H1 (cell line): ENCODE measurements around the gene CTRL. TPM values are rescaled to one million over a fixed set of nuclear protein-coding genes. Genes with fewer than 3 reads are reported as not detected.

Experiments used
- CTCF ChIA-PET: fragments of 300-600 bp; sonication (Branson Sonifier 250); formaldehyde crosslinking; loops from one replicate; lab custom pipeline; 2021; ENCODE audit not compliant: partially characterized antibody; lab: Charles Lee
- POLR2A ChIA-PET: fragments of 300-600 bp; sonication (Branson Sonifier 250); formaldehyde crosslinking; loops from one replicate; lab custom pipeline; 2021; ENCODE audit warnings: inconsistent platforms; ENCODE audit not compliant: partially characterized antibody; lab: Charles Lee
- DNase-seq, 2 experiments: peaks; one replicate each; pipeline versions ENCODE4 v3.0.0 to v3.0.0-alpha.2; 2010 to 2022; ENCODE audit warnings: low spot score in 2 of 2, low read depth in 1 of 2, mixed read lengths in 1 of 2
- FAIRE-seq: peaks from 2 replicates; lab custom pipeline; 2011; peaks lifted over from hg19 to GRCh38; lab: Jason Lieb, UNC
- H2AFZ ChIP-seq: 2 replicates; pipeline ENCODE4 v1.8.1; 2012; ENCODE audit warnings: low read length, inconsistent platforms
- H2AK5ac ChIP-seq: 2 replicates; pipeline ENCODE4 v1.6.1; 2013; ENCODE audit warnings: low read depth, low read length
- H2BK120ac ChIP-seq: replicated peaks from 2 replicates; pipeline ENCODE3; 2013; ENCODE audit warnings: low read depth, low read length, inconsistent platforms
- H2BK12ac ChIP-seq: 2 replicates; pipeline ENCODE4 v1.6.1; 2013; ENCODE audit warnings: low read depth, low read length
- H2BK15ac ChIP-seq: 2 replicates; pipeline ENCODE4 v1.6.1; 2013; ENCODE audit warnings: low read length
- H2BK20ac ChIP-seq: 2 replicates; pipeline ENCODE4 v1.6.1; 2013; ENCODE audit warnings: low read length
- H2BK5ac ChIP-seq: 2 replicates; pipeline ENCODE4 v1.6.1; 2013; ENCODE audit warnings: low read depth, low read length
- H3K14ac ChIP-seq: 2 replicates; pipeline ENCODE4 v1.6.1; 2013; ENCODE audit warnings: inconsistent platforms; ENCODE audit not compliant: insufficient read length
- H3K18ac ChIP-seq: 2 replicates; pipeline ENCODE4 v1.6.1; 2013; ENCODE audit warnings: low read length; ENCODE audit errors: extremely low read depth
- H3K23ac ChIP-seq: 2 replicates; pipeline ENCODE4 v1.6.1; 2013; ENCODE audit warnings: inconsistent platforms; ENCODE audit not compliant: insufficient read length
- H3K23me2 ChIP-seq: 2 replicates; pipeline ENCODE4 v1.6.1; 2013; ENCODE audit warnings: low read depth, low read length
- H3K27ac ChIP-seq: 2 replicates; pipeline ENCODE4 v1.6.1; 2011; ENCODE audit warnings: low read depth, low read length, inconsistent platforms
- H3K27me3 ChIP-seq, 4 experiments: replicated peaks in 1 of 4; 1 replicate in 1 of 4; 2 replicates in 3 of 4; pipeline versions ENCODE4 v1.6.1 to v1.8.1; 2011 to 2013; ENCODE audit warnings: low read length in 3 of 4, mild to moderate bottlenecking in 3 of 4, inconsistent platforms in 2 of 4, mixed read lengths in 2 of 4, moderate library complexity in 1 of 4; ENCODE audit not compliant: control insufficient read depth in 3 of 4, insufficient read depth in 3 of 4; ENCODE audit errors: extremely low read depth in 1 of 4
- H3K36me3 ChIP-seq, 4 experiments: 2 replicates each; pipeline versions ENCODE4 v1.6.1 to v1.8.1; 2011 to 2013; ENCODE audit warnings: mild to moderate bottlenecking in 4 of 4, low read length in 3 of 4, moderate library complexity in 2 of 4, control low read depth in 1 of 4, inconsistent platforms in 1 of 4; ENCODE audit not compliant: insufficient read depth in 4 of 4, control insufficient read depth in 2 of 4
- H3K4ac ChIP-seq: replicated peaks from 2 replicates; pipeline ENCODE3; 2013; ENCODE audit warnings: low read length, low read depth, mixed read lengths, inconsistent platforms; ENCODE audit not compliant: insufficient read length
- H3K4me1 ChIP-seq, 4 experiments: replicated peaks in 1 of 4; 1 replicate in 1 of 4; 2 replicates in 3 of 4; pipeline versions ENCODE4 v1.6.1 to v1.8.1; 2011 to 2013; ENCODE audit warnings: low read length in 3 of 4, inconsistent platforms in 2 of 4, mixed read lengths in 1 of 4; ENCODE audit not compliant: insufficient read depth in 4 of 4, control insufficient read depth in 3 of 4
- H3K4me2 ChIP-seq, 2 experiments: 2 replicates each; pipeline versions ENCODE4 v1.6.1 to v1.8.1; 2011 to 2013; ENCODE audit warnings: low read depth in 2 of 2, low read length in 2 of 2, control low read depth in 1 of 2, inconsistent platforms in 1 of 2, mild to moderate bottlenecking in 1 of 2; ENCODE audit not compliant: insufficient read depth in 1 of 2
- H3K4me3 ChIP-seq, 4 experiments: fragments of 200-600, 300-600 bp in 1 of 4; sonication (generic), shearing (Covaris generic), sonication (Bioruptor Twin) in 1 of 4; 2 replicates each; pipeline versions ENCODE4 v1.5.1 to v1.8.1; 2011 to 2016; ENCODE audit warnings: low read length in 4 of 4, low read depth in 3 of 4, control low read depth in 2 of 4, inconsistent platforms in 2 of 4, mild to moderate bottlenecking in 2 of 4, mixed read lengths in 1 of 4, moderate library complexity in 1 of 4; ENCODE audit not compliant: insufficient read depth in 2 of 4; ENCODE audit errors: extremely low read depth in 1 of 4
- H3K56ac ChIP-seq: replicated peaks from 2 replicates; pipeline ENCODE3; 2013; ENCODE audit warnings: low read depth, mild to moderate bottlenecking, mixed read lengths, low read length, inconsistent platforms; ENCODE audit not compliant: insufficient read length
- H3K79me1 ChIP-seq: 2 replicates; pipeline ENCODE4 v1.6.1; 2013; ENCODE audit warnings: low read depth, low read length, control low read depth
- H3K79me2 ChIP-seq, 2 experiments: 2 replicates each; pipeline versions ENCODE4 v1.6.1 to v1.8.1; 2012 to 2013; ENCODE audit warnings: low read length in 2 of 2, mild to moderate bottlenecking in 2 of 2, inconsistent platforms in 1 of 2; ENCODE audit not compliant: insufficient read depth in 2 of 2, control insufficient read depth in 1 of 2
- H3K9ac ChIP-seq, 4 experiments: replicated peaks in 1 of 4; 1 replicate in 1 of 4; 2 replicates in 3 of 4; pipeline versions ENCODE4 v1.6.1 to v1.8.1; 2011 to 2013; ENCODE audit warnings: low read depth in 3 of 4, low read length in 3 of 4, control low read depth in 2 of 4, mild to moderate bottlenecking in 2 of 4, moderate library complexity in 2 of 4, inconsistent platforms in 1 of 4; ENCODE audit errors: extremely low read depth in 1 of 4
- H3K9me3 ChIP-seq, 2 experiments: 2 replicates each; pipeline versions ENCODE4 v1.6.1 to v1.8.1; 2012 to 2013; ENCODE audit warnings: mild to moderate bottlenecking in 2 of 2, moderate library complexity in 2 of 2, control low read depth in 1 of 2, inconsistent platforms in 1 of 2, low read depth in 1 of 2, low read length in 1 of 2, mixed read lengths in 1 of 2; ENCODE audit not compliant: insufficient read depth in 2 of 2
- H4K20me1 ChIP-seq, 2 experiments: replicated peaks in 1 of 2; 2 replicates each; pipeline versions ENCODE3 to v1.8.1; 2011 to 2013; ENCODE audit warnings: inconsistent platforms in 2 of 2, low read length in 2 of 2, mild to moderate bottlenecking in 1 of 2; ENCODE audit not compliant: insufficient read depth in 2 of 2, control insufficient read depth in 1 of 2
- H4K5ac ChIP-seq: 2 replicates; pipeline ENCODE4 v1.6.1; 2013; ENCODE audit warnings: low read length, low read depth, mixed read lengths, inconsistent platforms; ENCODE audit not compliant: insufficient read length
- H4K8ac ChIP-seq: 2 replicates; pipeline ENCODE4 v1.8.0; 2013; ENCODE audit warnings: mild to moderate bottlenecking, moderate library complexity, low read length, inconsistent platforms; ENCODE audit not compliant: insufficient read depth; ENCODE audit errors: extremely low read depth
- H4K91ac ChIP-seq: replicated peaks from 2 replicates; pipeline ENCODE3; 2013; ENCODE audit warnings: low read length, mixed read lengths, inconsistent platforms; ENCODE audit not compliant: insufficient read length
- CBX5 ChIP-seq: fragments of 300-800, 300-1000 bp; sonication (generic); IDR thresholded peaks from 2 replicates; pipeline ENCODE4 v1.7.1; 2016; ENCODE audit warnings: antibody characterized with exemption, low read length, low read depth
- MAX ChIP-seq: IDR thresholded peaks from 2 replicates; pipeline ENCODE4 v1.6.1; 2012; ENCODE audit warnings: inconsistent platforms
- RBBP5 ChIP-seq: IDR thresholded peaks from 2 replicates; pipeline ENCODE4 v1.7.1; 2012; ENCODE audit warnings: low read depth, mild to moderate bottlenecking, inconsistent platforms, low read length, moderate library complexity, borderline replicate concordance
- SIRT6 ChIP-seq: IDR thresholded peaks from one replicate; pipeline ENCODE4 v1.7.1; 2012; ENCODE audit warnings: low read length, inconsistent platforms
- SUZ12 ChIP-seq: fragments of 200-600 bp; sonication (generic); IDR thresholded peaks from 2 replicates; pipeline ENCODE4 v1.6.1; 2012; ENCODE audit warnings: mild to moderate bottlenecking, inconsistent platforms, low read length, moderate library complexity, mixed read lengths
- YY1 ChIP-seq: IDR thresholded peaks from 2 replicates; pipeline ENCODE4 v1.6.1; 2011; ENCODE audit warnings: low read depth, mild to moderate bottlenecking, low read length
- WGBS, 2 experiments: shearing (Covaris generic) in 1 of 2; methylation state at CpG; one replicate each; pipeline versions ENCODE4 v1.1.6 to v1.1.7; 2013 to 2015; ENCODE audit warnings: low lambda C conversion rate in 2 of 2, mixed read lengths in 2 of 2, inconsistent platforms in 1 of 2, low coverage in 1 of 2, missing lambda C conversion rate in 1 of 2; ENCODE audit not compliant: insufficient replicate concordance in 2 of 2, insufficient coverage in 1 of 2, insufficient read length in 1 of 2; ENCODE audit errors: extremely low coverage in 1 of 2, missing lambda C conversion rate in 1 of 2; 5-methylcytosine and 5-hydroxymethylcytosine counted together
- polyA plus RNA-seq, 7 experiments: library from polyadenylated mRNA; depleted of rRNA in 3 of 7; stranded (reverse) in 5 of 7; unstranded in 2 of 7; fragments of >200 nt in 5 of 7; fragments of 200-250 nt in 2 of 7; gene quantifications; 1 replicate in 5 of 7; 2 replicates in 1 of 7; 4 replicates in 1 of 7; pipeline versions ENCODE4 v1.2.1 to v1.2.3, GENCODE V29; 2011 to 2013; ENCODE audit warnings: missing spikeins in 2 of 7, mixed read lengths in 2 of 7
- total RNA-seq: library from RNA; stranded (reverse); fragmentation: NEBNext Ultra II Directional; extraction: Animal tissue kit (Norgen Biotek cat#: 25700); gene quantifications from 2 replicates; pipeline ENCODE4 v1.2.1, GENCODE V29; 2021

Gene CTRL
- total and polyA plus RNA-seq, 2 of the 8 experiments (the other 6 are each of a cell fraction or from before 2014, with no cell fraction given) = 1.7 to 4.2 TPM

DNA sequence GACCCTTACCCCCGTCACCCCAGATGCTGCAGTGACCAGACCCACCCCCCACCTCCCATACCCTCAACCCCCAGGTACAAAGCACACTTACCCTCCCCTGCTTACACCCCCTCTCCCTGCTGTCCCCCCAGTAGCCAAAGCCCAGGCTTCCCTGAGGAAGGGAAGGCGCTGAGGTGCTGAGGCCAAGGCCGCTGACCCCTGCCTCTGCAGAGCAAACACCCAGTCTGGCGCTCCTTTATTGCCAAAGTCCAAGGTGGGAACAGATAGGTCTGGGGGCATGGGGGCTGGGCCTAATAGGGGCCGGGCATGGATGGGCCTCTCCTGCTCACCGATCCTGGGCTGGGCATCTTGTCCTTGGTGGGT lies 11.6 kb upstream of the CTRL start:
- Histone ChIP-seq H3K4ac (no peak overlapping the region), H2BK12ac (no peak overlapping the region), H3K9me3 (no peaks in the 10 kb centered on the region), H3K9ac (no peak overlapping the region), H3K27me3 (no peaks in the 10 kb centered on the region), H4K8ac (no peak overlapping the region; the same call in 1 of the 2 replicates), H4K91ac (no peak overlapping the region), H3K23me2 (no peaks in the 10 kb centered on the region), H3K79me2 (no peaks in the 10 kb centered on the region), H2AK5ac (no peak overlapping the region), H3K4me3 (no peak overlapping the region), H2BK20ac (no peak overlapping the region), H4K5ac (no peak overlapping the region), H3K79me1 (peaks cover 2% of the 10 kb centered on the region; the same call in 1 of the 2 replicates), H2AFZ (no peak overlapping the region), H3K36me3 (peaks cover 5 to 35% (median 15%) of the 10 kb centered on the region in 4 experiments; a peak in 6 of 8 replicates), H3K18ac (no peak overlapping the region), H2BK15ac (no peak overlapping the region), H3K23ac (no peak overlapping the region), H4K20me1 (peaks cover 15 to 38% of the 10 kb centered on the region in 2 experiments), H3K4me1 (no peaks in the 10 kb centered on the region; a peak in 1 of 7 replicates), H3K27ac (no peak overlapping the region), H3K56ac (no peak overlapping the region), H2BK120ac (no peak overlapping the region), H3K4me2 (no peak overlapping the region), H3K14ac (no peak overlapping the region), H2BK5ac (no peak overlapping the region)
- 100% methylated on average over 5 of the region's 6 CpGs; no CpG with 5 or more reads in 1 of the 2 experiments for WGBS, 2 experiments
- no peak for DNase-seq
- POLR2A ChIA-PET = interaction anchor here (1.5 to 6.8 kb wide), 4 partner anchors 7 to 28 kb away, joined by 3 to 31 read pairs (median 14); partner anchors contain the start of genes CTRL and PSMB10
- no peak for FAIRE-seq
- CTCF ChIA-PET = interaction anchor here (0.6 to 27.1 kb wide), 16 partner anchors 10 to 271 kb away, joined by 3 to 623 read pairs (median 6); partner anchors contain the start of genes CTRL, EDC4, NRN1L and PSKH1
- TF ChIP-seq RBBP5 (no peak), YY1 (no peak), SUZ12 (no peak), SIRT6 (no peak), MAX (no peak), CBX5 (no peak)
